GM19324 (cell line): ENCODE data around the gene ORAI1.
"Not testable (repeated sequence)": the region's sequence is repeated elsewhere in the genome, so short reads cannot be mapped to it uniquely, and the experiment has no call there.

Source experiments
- ATAC-seq: cut with Tn5 transposase; IDR thresholded peaks from one replicate; pipeline ENCODE4 v1.9.1; 2021; ENCODE audit warnings: mild to moderate bottlenecking, moderate library complexity; ENCODE audit not compliant: unreplicated experiment, low FRiP score

Gene ORAI1

GRCh38 chr12:121626087-121626852 lies at the start of gene ORAI1:
Gene ORAI1 (plus strand): TSS chr12:121626530.
- ATAC-seq = peak; percentile 86

DNA sequence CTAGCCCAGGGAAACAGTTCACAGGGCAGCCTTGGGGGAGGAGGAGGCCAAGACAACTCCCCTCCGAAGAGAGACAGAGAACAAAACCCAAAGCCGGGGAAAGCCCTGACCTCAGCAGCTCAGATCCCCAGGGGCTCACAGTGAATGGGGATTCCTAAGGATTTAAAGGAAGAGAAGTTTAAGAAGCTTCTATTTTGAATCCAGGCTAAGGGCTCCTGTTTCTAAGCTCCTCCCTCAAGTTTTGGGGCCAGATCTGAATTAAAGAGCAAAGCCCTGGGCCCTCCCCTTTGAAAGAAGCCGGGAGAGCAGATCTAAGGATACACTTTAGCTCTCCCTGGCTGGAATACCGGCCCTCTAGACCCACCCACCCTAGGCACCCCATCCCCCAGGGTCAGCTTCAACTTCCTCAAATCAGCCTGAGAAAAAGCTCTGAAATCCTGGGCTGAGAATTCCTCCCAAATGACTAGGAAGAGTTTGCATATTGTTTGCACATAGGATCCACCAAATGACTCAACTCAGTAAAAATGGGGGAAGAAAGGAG lies 49.4 kb upstream of the ORAI1 start:
- ATAC-seq = no peak

DNA sequence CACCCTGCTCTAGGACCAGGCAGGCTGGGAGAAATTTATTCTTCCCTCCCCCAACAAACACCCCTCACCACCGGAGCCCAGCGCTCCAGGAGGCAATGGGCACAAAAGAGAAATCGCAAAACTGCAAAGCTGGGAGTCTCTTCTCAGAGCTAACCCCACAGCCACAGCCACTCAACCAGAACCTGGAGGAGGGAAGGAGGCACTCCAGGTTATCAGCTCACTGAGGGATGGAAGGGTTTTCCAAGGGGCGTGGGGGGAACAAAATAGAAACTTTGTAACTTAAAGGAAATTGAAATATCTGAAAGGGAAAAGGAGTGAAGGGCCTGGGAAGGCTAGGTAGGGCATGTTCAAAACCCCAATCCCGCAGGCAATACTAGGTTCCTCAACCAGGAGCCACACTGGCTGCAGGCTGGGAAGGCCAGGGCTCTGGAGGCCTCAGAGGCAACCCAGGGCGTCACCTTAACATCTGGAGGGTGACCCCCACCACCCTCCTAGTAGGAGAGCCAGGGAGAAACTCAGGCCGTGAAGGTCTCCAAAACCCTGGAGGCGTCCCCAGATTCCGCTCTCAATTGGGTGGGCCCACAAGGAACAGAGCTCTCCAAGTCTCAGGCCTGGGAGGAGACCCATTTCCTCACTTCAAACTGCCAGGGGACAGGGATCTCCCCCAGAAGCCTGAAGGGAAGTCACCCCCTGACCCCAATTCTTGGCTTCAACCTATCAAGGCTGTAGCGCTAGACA lies 48.7 kb upstream of the ORAI1 start:
- no peak for ATAC-seq

GRCh38 chr12:121578230-121579189 lies 47.8 kb upstream of the ORAI1 start:
- no peak for ATAC-seq

GRCh38 chr12:121579190-121579791 lies 47.0 kb upstream of the ORAI1 start:
- no peak for ATAC-seq

GRCh38 chr12:121579981-121580868 lies 46.1 kb upstream of the ORAI1 start:
- ATAC-seq = no peak

DNA sequence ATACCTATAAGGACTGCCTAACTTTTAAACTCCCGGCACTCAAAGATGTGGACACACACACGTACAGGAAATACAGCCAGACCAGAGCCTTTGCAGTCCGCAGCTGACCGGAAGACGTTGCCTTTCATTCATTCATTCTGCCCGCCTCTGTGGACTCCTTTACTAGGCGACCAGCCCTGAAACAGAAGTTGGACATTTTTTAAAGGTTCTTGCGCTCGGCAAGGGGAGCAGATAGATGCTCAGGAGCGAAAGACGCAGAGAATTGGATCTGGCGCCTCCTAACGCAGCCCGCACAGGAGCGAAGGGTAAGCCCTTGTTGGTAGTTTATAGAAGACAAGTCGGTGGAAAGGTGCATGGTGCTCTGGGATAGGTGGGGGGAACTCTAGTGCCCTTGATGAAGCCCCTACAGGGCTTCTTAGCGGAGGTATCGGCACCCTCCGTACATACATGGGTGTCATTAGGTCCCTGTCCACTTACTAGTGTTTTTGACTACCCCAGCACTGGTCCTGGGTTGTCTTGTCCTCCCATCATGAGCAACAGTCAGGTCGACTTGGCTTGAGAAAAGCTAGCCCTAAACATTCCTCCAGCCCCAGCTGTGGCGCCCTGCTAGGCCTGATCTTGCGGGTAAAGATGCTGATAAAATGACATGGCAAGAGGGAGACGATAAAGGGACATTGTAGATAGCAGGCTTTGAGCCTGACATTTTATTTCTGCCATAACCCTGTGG lies 45.2 kb upstream of the ORAI1 start, which contains the start of gene KDM2B:
TSS of gene KDM2B (minus strand) at position 65 of the 727 bp plus-strand sequence. CDS start 112 bp downstream, outside the sequence.
- ATAC-seq = no peak

- ATAC-seq = no peak
Observed at GRCh38 chr12:121581686-121582429, 44.5 kb upstream of the ORAI1 start.

GRCh38 chr12:121582583-121583333 lies 43.6 kb upstream of the ORAI1 start:
- ATAC-seq = no peak

DNA sequence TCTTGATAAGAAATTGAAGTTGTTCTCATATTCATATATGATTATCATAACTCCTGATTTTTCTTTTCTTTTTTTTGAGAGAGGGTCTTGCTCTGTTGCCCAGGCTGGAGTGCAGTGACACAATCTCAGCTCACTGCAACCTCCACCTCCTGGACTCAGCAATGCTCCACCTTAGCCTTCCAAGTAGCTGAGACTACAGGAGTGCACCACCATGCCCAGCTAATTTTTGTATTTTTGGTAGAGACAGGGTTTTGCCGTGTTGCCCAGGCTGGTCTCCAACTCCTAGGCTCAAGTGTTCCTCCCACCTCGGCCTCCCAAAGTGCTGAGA lies 43.0 kb upstream of the ORAI1 start:
- ATAC-seq = not testable (repeated sequence)

DNA sequence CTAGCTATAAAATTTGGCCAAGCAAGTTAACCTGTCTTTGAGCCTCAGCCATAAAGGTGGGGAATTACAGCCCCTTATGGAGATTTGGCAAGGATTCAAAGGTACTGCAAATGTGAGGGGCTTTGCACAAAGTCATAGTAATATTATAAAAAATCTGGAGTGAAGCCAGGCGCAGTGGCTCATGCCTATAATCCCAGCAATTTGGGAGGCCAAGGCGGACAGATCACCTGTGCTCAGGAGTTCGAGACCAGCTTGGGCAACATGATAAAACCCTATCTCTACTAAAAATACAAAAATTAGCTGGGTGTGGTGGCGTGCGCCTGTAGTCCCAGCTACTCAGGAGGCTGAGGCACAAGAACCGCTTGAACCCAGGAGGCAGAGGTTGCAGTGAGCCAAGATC lies 41.4 kb upstream of the ORAI1 start:
- not testable (repeated sequence) for ATAC-seq

- peak; percentile 29 for ATAC-seq
Observed at GRCh38 chr12:121590476-121591143, 35.7 kb upstream of the ORAI1 start.

GRCh38 chr12:121592320-121592719 lies 34.0 kb upstream of the ORAI1 start:
- ATAC-seq = no peak

DNA sequence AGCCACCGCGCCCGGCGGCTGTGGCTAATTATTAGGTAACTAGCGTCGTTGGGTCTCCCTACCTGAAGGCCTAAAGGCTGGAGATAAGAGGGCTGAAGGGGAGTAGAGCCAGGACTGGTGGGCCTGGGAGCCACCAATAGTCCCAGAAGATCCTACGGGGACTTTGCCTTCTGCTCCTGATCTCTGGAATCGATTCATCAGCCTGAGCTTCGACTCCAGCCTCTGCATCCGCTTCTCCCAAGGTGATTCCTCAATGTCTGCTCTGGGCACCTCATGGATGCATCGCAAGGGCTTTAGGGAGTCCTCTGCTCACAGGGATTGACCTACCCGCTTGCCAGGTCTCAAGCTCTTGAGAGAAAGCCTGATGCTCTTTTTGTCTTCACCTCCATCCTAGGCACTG lies 30.8 kb upstream of the ORAI1 start:
- ATAC-seq = no peak

DNA sequence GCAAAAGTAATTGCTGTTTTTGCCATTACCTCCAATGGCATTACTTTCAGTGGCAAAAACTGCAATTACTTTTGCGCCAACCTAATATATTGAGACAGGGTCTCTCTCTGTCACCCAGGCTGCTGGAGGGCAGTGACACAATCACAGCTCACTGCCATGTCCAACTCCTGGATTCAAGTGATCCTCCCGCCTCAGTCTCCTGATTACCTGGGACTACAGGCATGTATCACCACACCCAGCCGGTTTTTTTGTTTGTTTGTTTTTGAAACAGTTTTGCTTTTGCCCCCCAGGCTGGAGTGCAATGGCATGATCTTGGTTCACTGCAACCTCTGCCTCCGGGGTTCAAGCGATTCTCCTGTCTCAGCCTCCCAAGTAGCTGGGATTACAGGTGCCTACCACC lies 29.8 kb upstream of the ORAI1 start:
- no peak for ATAC-seq

DNA sequence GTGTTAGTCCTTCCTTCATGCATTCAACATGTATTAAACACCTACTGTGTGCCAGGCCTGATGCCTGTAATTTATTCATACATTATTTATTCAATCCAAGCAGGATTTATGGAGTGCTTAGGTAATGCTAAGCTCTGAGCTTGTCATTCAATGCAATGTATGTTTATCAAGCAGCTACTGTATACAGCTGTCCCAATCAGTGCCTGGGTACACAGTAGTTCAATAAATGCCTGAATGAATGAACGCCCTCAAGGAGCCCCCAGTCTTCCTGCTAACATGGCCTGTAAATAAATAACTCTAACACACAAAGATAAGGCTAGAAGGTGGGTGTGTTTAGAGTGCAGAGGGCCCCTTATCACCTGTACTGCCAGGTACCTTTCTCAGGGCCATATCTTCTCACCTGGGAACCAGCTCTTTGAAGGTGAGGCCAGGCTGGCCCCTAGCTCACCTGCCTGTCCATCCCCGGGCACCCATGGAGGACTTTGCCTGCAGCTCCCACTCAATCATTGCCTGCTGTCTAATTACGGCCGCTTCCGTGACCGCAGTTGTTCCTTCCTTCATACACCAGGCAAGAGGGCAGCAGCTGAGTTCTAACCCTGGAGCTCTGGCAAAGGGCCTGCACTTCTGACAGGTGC lies 25.5 kb upstream of the ORAI1 start:
- ATAC-seq = no peak
